Loucy (cell line): ENCODE measurements around the gene SETMAR.
A peak's percentile ranks its signal among the peaks of the same experiment; 100 is the strongest.

ENCODE experiments used
- H2AFZ ChIP-seq: fragments of 200-600 bp; sonication (generic); 2 replicates; pipeline ENCODE4 v1.6.0; 2016; ENCODE audit warnings: antibody characterized with exemption, mild to moderate bottlenecking, low read length, moderate library complexity
- H3F3A ChIP-seq: fragments of 200-600 bp; 2 replicates; pipeline ENCODE4 v1.6.0; 2016; ENCODE audit warnings: antibody characterized with exemption, low read depth, mild to moderate bottlenecking
- H3K27me3 ChIP-seq: fragments of 200-600 bp; sonication (generic); 2 replicates; pipeline ENCODE4 v1.6.1; 2014; ENCODE audit warnings: low read length, mild to moderate bottlenecking; ENCODE audit not compliant: insufficient read depth, poor library complexity, severe bottlenecking
- H3K36me3 ChIP-seq: fragments of 200-600 bp; sonication (generic); 2 replicates; pipeline ENCODE4 v1.6.1; 2016; ENCODE audit warnings: low read length; ENCODE audit not compliant: insufficient read depth
- H3K4me1 ChIP-seq: fragments of 200-600 bp; sonication (generic); 2 replicates; pipeline ENCODE4 v1.5.1; 2014; ENCODE audit warnings: low read length, mild to moderate bottlenecking; ENCODE audit not compliant: insufficient read depth, poor library complexity, severe bottlenecking
- H3K4me2 ChIP-seq: fragments of 200-600 bp; sonication (generic); 2 replicates; pipeline ENCODE4 v1.6.0; 2014; ENCODE audit warnings: antibody characterized with exemption, low read length, low read depth, mild to moderate bottlenecking; ENCODE audit not compliant: poor library complexity, severe bottlenecking
- H3K4me3 ChIP-seq: fragments of 200-600 bp; sonication (generic); 2 replicates; pipeline ENCODE4 v1.5.1; 2014; ENCODE audit warnings: low read length, mild to moderate bottlenecking, mixed read lengths; ENCODE audit not compliant: poor library complexity, severe bottlenecking
- H3K79me2 ChIP-seq: fragments of 200-600 bp; sonication (generic); 2 replicates; pipeline ENCODE4 v1.6.1; 2014; ENCODE audit warnings: low read length; ENCODE audit not compliant: insufficient read depth
- H3K9ac ChIP-seq: fragments of 200-600 bp; sonication (generic); 2 replicates; pipeline ENCODE4 v1.6.0; 2014; ENCODE audit warnings: mild to moderate bottlenecking, low read depth, low read length, moderate library complexity; ENCODE audit not compliant: poor library complexity, severe bottlenecking
- H3K9me2 ChIP-seq: fragments of 200-600 bp; sonication (generic); replicated peaks from 2 replicates; pipeline ENCODE4 v1.6.1; 2016; ENCODE audit warnings: low read depth, low read length, mixed read lengths
- H3K9me3 ChIP-seq: fragments of 200-600 bp; sonication (generic); 2 replicates; pipeline ENCODE4 v1.6.1; 2014; ENCODE audit warnings: mild to moderate bottlenecking, antibody characterized with exemption, low read length, low read depth; ENCODE audit not compliant: insufficient read depth
- H4K20me1 ChIP-seq: fragments of 200-600 bp; sonication (generic); 2 replicates; pipeline ENCODE4 v1.6.0; 2014; ENCODE audit warnings: antibody characterized with exemption, low read length, mild to moderate bottlenecking; ENCODE audit not compliant: insufficient read depth, poor library complexity, severe bottlenecking
- EZH2phosphoT487 ChIP-seq: fragments of 200-600 bp; IDR thresholded peaks from 2 replicates; pipeline ENCODE4 v1.6.1; 2018; ENCODE audit warnings: antibody characterized with exemption, mild to moderate bottlenecking, moderate library complexity, borderline replicate concordance
- TF ChIP-seq, protein P1 (sequence below): fragments of 200-600 bp; sonication (generic); conservative IDR thresholded peaks from 2 replicates; pipeline ENCODE4 v1.5.1; 2014; ENCODE audit warnings: mild to moderate bottlenecking, antibody characterized with exemption, low read length

SETMAR gene

DNA sequence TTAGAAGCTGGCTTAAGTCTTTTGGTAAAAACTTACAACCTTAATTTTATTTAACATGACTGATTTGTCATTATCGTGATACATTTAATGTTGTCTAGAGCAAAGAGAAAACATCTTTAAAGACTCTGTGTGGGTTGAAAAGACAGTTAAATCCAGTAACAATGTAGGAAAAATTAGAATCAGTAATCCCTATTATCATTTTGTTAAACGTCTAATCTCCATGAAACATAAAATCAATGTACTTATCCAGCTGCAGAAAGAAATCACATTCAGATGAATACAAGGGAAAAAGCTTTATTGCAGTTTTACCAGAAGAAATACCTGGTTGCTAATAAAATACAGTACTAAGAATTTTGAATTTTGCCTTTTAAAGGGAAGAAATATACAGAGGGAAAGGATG is 21.2 kb upstream of the SETMAR start:
- H3K36me3 ChIP-seq = no peaks in the 10 kb centered on the region
- H3K27me3 ChIP-seq = no peaks in the 10 kb centered on the region
- H3K9ac ChIP-seq = no peak overlapping the region
- H3F3A ChIP-seq = no peaks in the 10 kb centered on the region
- no peak overlapping the region for H3K4me2 ChIP-seq
- H3K9me2 ChIP-seq = no peaks in the 10 kb centered on the region
- H2AFZ ChIP-seq = no peak overlapping the region
- H3K4me3 ChIP-seq = no peak overlapping the region
- no peak for TF ChIP-seq EZH2phosphoT487
- H3K79me2 ChIP-seq = no peaks in the 10 kb centered on the region
- no peaks in the 10 kb centered on the region for H4K20me1 ChIP-seq
- H3K4me1 ChIP-seq = no peaks in the 10 kb centered on the region
- H3K9me3 ChIP-seq = no peaks in the 10 kb centered on the region

DNA sequence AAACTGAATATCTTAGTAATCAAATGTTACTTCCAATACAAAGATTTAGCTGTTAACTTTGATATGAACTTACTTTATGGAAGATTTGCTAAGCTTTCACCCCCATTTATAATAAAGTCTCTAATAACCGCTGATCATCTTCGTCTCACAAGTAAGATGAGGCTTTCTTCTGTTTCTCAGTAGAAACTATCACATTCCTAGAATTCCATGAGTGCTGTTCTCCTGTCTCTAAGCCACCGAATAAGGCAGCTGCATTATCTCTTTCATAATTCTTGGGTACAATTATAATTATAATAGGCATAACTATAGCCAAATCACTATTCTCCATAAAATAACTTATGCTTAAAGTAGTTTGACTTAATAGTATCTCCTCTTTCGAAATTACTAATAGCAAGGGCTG is 18.3 kb upstream of the SETMAR start:
- H2AFZ ChIP-seq = no peak overlapping the region
- no peaks in the 10 kb centered on the region for H3K9me3 ChIP-seq
- H3K4me3 ChIP-seq = no peak overlapping the region
- no peak overlapping the region for H3K9ac ChIP-seq
- TF ChIP-seq, protein P1, sequence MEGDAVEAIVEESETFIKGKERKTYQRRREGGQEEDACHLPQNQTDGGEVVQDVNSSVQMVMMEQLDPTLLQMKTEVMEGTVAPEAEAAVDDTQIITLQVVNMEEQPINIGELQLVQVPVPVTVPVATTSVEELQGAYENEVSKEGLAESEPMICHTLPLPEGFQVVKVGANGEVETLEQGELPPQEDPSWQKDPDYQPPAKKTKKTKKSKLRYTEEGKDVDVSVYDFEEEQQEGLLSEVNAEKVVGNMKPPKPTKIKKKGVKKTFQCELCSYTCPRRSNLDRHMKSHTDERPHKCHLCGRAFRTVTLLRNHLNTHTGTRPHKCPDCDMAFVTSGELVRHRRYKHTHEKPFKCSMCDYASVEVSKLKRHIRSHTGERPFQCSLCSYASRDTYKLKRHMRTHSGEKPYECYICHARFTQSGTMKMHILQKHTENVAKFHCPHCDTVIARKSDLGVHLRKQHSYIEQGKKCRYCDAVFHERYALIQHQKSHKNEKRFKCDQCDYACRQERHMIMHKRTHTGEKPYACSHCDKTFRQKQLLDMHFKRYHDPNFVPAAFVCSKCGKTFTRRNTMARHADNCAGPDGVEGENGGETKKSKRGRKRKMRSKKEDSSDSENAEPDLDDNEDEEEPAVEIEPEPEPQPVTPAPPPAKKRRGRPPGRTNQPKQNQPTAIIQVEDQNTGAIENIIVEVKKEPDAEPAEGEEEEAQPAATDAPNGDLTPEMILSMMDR = no peak
- TF ChIP-seq EZH2phosphoT487 = no peak
- no peaks in the 10 kb centered on the region for H3K4me1 ChIP-seq
- no peaks in the 10 kb centered on the region for H3K79me2 ChIP-seq
- H3K4me2 ChIP-seq = no peak overlapping the region
- no peaks in the 10 kb centered on the region for H3K9me2 ChIP-seq
- H4K20me1 ChIP-seq = no peaks in the 10 kb centered on the region
- H3K27me3 ChIP-seq = no peaks in the 10 kb centered on the region
- H3F3A ChIP-seq = no peaks in the 10 kb centered on the region
- no peaks in the 10 kb centered on the region for H3K36me3 ChIP-seq

DNA sequence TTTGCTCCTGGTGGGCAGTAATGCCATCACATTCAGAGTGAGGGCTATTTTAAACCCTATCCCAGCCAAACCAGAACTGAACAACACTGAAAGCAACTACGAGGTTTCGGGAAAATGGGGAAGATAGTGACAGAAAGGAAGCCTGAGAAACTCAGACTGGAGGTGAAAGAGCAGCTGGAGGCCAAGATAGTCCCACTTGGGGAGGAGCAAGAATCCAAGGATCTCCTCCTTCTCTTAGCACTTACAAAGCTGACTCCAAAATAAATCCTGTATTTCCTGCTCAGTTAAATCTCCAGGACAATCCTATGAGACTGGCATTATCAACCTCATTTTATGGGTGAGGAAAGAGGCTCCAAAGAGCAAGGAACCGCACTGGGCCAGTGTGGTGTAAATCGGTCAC is 14.1 kb upstream of the SETMAR start:
- Histone ChIP-seq H3K9me3 (no peaks in the 10 kb centered on the region), H3K79me2 (no peaks in the 10 kb centered on the region), H3K27me3 (no peaks in the 10 kb centered on the region), H3K9me2 (no peaks in the 10 kb centered on the region), H3K4me1 (peaks cover 13% of the 10 kb centered on the region), H3K4me2 (no peak overlapping the region), H3F3A (no peaks in the 10 kb centered on the region), H4K20me1 (no peaks in the 10 kb centered on the region), H3K9ac (no peak overlapping the region), H2AFZ (no peak overlapping the region), H3K4me3 (no peak overlapping the region), H3K36me3 (no peaks in the 10 kb centered on the region)
- no peak for TF ChIP-seq EZH2phosphoT487
- TF ChIP-seq, protein P1 = no peak

DNA sequence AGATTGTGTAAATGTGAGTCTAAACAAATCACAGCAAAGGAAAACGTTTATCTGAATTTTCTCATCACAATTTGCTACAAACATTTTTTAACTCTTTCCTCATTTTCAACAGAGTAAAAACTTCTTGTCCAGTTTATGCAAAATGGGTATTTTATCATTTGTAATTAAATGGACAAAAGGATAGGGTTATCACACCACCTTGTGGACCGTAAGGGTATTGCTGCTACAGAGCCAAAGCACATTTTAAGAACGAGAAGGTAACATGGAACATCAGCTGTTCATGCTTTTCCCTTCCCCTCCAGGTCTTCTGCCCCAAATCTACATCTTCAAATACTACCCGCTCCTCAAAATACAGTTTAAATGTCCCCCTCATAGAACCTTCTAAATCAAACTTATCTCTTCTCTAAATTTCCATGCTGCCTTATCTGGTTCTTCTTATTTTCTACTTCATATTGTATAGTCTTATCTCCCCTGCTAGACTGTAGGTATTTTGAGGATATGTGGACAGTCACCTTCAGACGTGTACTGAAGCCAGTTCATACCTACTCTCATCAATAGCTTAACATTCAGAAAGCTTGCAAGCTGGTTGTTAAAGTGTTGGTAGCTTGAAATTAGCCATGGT is 12.8 kb upstream of the SETMAR start:
- peak overlapping the region; percentile 85 for H2AFZ ChIP-seq

More for the DNA sequence above, 12.8 kb upstream of the SETMAR start:
- H3F3A ChIP-seq = no peaks in the 10 kb centered on the region
- no peaks in the 10 kb centered on the region for H4K20me1 ChIP-seq
- no peaks in the 10 kb centered on the region for H3K9me3 ChIP-seq
- no peak overlapping the region for H3K9ac ChIP-seq
- peak overlapping the region; percentile 38 for H3K4me2 ChIP-seq
- no peak overlapping the region for H3K4me3 ChIP-seq
- peaks cover 13% of the 10 kb centered on the region for H3K4me1 ChIP-seq
- no peaks in the 10 kb centered on the region for H3K79me2 ChIP-seq
- H3K27me3 ChIP-seq = no peaks in the 10 kb centered on the region
- TF ChIP-seq EZH2phosphoT487 = no peak
- TF ChIP-seq, protein P1 = peak; percentile 97
- no peaks in the 10 kb centered on the region for H3K36me3 ChIP-seq
- no peaks in the 10 kb centered on the region for H3K9me2 ChIP-seq
